Right kidney (tissue), 9 donors: Measurements from ENCODE around the gene SPAG7.

Source experiments
- DNase-seq: peaks from one replicate; pipeline ENCODE4 v3.0.0-alpha.2; 2016
- long read RNA-seq, 8 donors: transcript quantifications; one replicate each; lab custom pipeline, GENCODE V29; 2026

SPAG7 gene, protein sequence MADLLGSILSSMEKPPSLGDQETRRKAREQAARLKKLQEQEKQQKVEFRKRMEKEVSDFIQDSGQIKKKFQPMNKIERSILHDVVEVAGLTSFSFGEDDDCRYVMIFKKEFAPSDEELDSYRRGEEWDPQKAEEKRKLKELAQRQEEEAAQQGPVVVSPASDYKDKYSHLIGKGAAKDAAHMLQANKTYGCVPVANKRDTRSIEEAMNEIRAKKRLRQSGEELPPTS
- long read RNA-seq, donor 1, transcript SPAG7-201 (7 exons, 1,058 nt): major isoform, 55 of 72 reads
- long read RNA-seq, donor 1, transcript SPAG7-207 (6 exons, 1,094 nt): minor isoform, 5 of 72 reads
- long read RNA-seq, donor 1, partial matches to known transcripts: 9 of 72 reads
- long read RNA-seq, donor 1, other reads (novel, unspliced or antisense): 0 of 72 reads
- long read RNA-seq, donor 2, transcript SPAG7-201 (7 exons, 1,058 nt): major isoform, 39 of 45 reads
- long read RNA-seq, donor 2, partial matches to known transcripts: 0 of 45 reads
- long read RNA-seq, donor 2, other reads (novel, unspliced or antisense): 0 of 45 reads
- long read RNA-seq, donor 3, transcript SPAG7-201 (7 exons, 1,058 nt): major isoform, 19 of 22 reads
- long read RNA-seq, donor 3, partial matches to known transcripts: 0 of 22 reads
- long read RNA-seq, donor 3, other reads (novel, unspliced or antisense): 0 of 22 reads
- long read RNA-seq, donor 4, transcript SPAG7-201 (7 exons, 1,058 nt): major isoform, 42 of 52 reads
- long read RNA-seq, donor 4, partial matches to known transcripts: 5 of 52 reads
- long read RNA-seq, donor 4, other reads (novel, unspliced or antisense): 0 of 52 reads
- long read RNA-seq, donor 5, transcript SPAG7-201 (7 exons, 1,058 nt): major isoform, 56 of 68 reads
- long read RNA-seq, donor 5, transcript SPAG7-207 (6 exons, 1,094 nt): minor isoform, 5 of 68 reads
- long read RNA-seq, donor 5, partial matches to known transcripts: 6 of 68 reads
- long read RNA-seq, donor 5, other reads (novel, unspliced or antisense): 0 of 68 reads
- long read RNA-seq, donor 6, transcript SPAG7-201 (7 exons, 1,058 nt): major isoform, 21 of 25 reads
- long read RNA-seq, donor 6, partial matches to known transcripts: 0 of 25 reads
- long read RNA-seq, donor 6, other reads (novel, unspliced or antisense): 0 of 25 reads
- long read RNA-seq, donor 7: 0 reads
- long read RNA-seq, donor 8, transcript SPAG7-207 (6 exons, 1,094 nt): minor isoform, 5 of 61 reads
- long read RNA-seq, donor 8, transcript SPAG7-201 (7 exons, 1,058 nt): major isoform, 48 of 61 reads
- long read RNA-seq, donor 8, partial matches to known transcripts: 7 of 61 reads
- long read RNA-seq, donor 8, other reads (novel, unspliced or antisense): 0 of 61 reads

DNA sequence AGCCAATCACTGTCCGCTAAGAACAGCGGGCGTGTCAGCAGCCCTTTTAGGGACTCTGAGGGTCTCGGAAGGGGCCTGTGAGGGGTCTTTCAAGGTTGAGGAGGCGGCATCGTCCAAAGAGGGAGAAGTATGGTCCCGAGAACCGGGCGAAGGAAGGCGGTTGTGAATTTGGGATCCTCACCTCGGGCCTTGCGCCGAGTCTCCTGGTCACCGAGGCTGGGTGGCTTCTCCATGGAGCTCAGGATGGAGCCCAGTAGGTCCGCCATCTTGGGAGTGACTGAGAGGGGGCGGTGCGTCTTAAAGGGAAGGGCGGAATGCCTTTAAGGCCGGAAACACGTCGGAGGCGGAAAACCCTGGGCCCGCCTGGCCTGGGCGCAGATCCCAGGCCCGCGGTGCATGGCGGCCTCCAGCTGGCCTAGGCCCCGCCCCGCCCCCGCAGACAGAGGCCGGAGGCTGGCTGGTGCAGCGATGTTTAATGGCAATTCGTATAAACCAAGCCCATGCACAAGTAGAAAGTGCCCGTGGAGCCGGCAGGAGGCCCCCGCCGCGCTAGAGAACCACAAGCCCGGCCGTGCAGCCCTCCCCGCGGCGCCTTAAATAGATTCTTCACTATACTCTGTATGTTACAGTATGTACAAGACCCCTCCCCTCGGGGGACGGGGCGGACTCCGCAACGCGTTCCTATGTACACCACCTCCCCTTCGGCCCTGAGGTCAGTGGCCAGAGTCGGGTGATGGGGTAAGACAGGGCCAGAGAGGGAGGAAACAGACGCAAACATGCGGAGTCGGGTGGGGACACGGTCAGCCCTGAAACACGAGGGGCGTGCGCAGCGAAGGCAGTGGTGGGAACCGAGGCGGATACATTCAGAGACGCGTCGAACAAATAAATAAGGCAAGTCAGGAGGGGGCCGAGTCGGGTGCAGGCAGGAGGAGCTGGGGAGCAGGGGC is at the start of gene SPAG7:
TSS of gene SPAG7 (minus strand) at position 279 of the 947 bp plus-strand sequence. CDS start at position 266, 13 bp downstream.
- DNase-seq: peak; percentile 100

DNA sequence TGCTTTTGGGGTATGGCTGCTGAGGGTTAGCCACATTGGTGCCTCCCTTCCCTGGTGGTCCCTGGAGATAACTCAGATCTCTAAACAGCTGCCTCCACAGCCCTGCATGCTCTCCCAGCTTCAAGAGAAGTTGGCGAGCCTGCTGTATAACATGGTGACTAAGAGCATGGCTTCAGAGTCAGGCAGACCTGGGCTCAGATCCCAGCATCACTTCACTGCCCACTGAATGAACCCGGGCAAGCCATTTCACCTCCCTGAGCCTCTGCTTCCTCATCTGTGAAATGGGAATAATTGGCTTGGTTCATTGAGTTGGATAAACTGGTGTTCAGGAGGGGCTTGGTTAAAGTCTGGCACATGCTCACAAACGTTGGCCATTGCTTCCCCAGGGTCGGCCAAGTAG is 46.7 kb upstream of the SPAG7 start:
- DNase-seq: no peak

DNA sequence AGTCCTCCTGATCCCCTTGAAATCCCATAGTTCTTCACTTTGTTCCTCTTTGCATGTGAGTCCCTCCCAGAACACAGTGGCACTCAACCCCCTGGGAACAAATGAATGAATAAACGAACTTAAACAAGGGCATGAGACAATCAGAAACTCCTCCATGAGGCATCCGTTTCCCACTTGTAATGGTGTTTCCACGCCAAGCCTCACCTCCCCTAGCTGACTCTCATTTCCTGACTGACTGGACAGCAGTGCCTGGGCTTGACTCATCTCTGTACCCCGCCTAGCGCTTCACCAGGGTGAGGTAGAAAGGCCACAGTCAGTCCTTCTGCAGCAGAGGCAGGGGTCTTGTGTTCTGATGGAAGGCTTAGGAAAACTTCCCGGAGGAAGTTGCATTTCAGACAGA is 44.3 kb upstream of the SPAG7 start:
- DNase-seq: no peak

- DNase-seq: no peak
Observed at GRCh38 chr17:5003214-5003867, 35.7 kb upstream of the SPAG7 start.

DNA sequence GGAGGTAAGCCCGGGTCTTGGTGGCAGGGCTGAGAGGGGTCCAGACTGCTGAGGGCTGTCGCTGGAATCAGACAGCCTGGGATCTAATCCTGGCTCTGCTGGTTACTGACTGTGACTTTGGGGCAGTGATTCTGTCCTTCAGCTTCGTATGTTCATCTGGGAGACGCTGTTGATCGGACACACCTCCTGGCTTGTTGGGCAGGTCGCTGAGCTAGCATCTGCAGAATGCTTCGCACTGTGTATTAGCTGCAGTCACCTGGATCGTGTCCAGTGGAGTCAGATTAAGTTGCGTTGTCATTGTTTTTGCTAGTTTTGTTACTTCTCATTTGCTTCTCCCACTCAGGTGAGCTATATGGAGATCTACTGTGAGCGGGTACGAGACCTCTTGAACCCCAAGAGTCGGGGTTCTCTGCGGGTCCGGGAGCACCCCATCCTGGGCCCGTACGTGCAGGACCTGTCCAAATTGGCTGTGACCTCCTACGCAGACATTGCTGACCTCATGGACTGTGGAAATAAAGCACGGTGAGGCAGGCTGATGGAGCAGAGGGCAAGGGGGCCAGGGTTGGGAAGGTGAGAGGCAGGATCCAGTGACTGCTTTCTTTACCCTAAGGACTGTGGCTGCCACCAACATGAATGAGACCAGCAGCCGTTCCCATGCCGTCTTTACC is 34.6 kb upstream of the SPAG7 start:
- DNase-seq: no peak

DNA sequence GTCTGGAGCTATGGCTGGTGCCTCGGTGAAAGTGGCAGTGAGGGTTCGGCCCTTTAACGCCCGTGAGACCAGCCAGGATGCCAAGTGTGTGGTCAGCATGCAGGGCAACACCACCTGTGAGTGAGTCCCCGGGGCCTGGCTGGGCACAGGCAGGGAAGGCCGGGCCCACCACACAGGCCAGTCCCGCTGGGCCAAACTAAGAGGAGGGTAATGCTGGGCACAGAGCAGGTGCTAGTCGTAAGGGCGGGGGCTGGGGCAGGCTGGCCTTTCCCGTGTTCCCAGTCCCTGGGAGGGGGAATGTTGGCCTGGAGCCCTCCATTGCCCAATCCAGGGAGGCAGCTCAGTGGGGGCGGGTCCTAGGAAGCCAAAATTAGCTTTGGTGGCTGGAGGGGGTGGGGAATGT is 32.6 kb upstream of the SPAG7 start:
- DNase-seq: no peak

GRCh38 chr17:4999430-5000093 is 31.9 kb upstream of the SPAG7 start:
- no peak for DNase-seq

DNA sequence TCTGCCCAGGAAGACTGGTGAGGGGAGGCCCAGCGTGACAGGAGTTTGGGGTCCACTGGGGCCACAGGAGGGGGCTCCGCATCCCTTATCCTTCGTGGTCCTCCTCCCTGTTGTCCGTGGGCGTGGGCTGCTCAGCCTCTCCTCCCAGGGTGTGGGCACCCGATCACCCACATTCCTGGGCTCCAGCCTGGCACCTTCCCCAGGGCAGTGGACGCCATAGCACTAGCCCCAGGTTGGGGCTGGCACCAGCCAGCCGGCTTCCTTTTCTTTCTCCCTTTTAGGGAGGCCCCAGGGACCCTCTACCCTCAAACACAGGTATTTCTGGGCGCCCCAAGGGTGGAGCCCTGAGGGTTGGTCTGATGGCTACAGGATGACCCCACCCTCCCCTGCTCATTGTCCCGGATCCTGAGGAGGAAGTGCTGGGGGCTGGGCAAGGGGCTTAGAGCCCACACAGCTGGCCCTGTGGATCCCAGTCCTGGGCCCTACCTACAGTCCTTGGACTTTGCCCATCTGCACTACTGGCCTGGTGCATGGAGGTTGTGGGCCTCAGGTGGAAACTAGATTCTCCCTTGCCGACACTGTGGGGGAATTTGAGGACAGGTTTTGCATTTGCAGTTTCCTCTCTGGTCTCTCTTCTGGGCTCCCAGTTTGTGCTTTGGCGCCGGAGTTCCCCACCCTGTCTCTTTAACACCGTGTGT is 31.3 kb upstream of the SPAG7 start:
- DNase-seq: peak; percentile 27

DNA sequence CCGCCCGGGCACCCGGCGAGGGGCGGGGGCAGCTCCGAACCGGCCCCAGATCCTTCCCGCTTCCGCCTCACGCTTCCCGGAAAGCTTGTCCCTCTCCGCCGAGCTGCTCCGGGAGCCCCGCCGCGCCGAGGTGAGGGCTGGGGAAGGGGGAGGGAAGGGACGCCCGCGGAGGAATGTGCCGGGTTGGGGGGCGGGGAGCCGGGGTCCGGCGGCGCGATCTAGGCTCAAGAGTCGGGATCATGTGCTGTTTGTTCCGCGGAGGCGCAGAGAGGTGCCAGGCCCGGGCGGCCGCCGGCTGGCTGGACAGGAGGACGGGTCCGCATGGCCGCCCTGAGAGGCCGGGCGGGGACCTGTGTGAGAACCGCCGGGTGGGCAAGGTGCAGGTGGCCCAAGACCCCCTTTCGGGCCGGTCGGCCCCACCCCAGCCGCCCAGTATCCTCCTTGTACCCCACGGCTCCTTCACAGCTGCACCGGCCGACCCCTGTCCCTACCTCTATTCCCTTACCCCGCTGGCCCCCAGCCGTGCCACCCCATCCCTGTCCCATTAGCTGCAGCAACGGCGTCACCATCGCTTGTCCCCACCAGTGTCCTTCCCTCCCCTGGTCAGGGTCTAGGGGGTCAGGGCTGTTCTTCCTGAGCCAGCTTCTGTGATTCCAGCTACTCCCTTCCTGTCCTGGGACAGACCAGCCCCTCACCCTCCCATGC is 30.6 kb upstream of the SPAG7 start:
- DNase-seq: peak; percentile 66

- peak; percentile 100 for DNase-seq
Observed at GRCh38 chr17:4997302-4998026, 29.8 kb upstream of the SPAG7 start, which contains the start of the genes INCA1 and KIF1C. TSS of gene INCA1 (minus strand) at chr17:4997522. CDS start at chr17:4994437, 3,085 bp downstream. TSS of gene KIF1C (plus strand) at chr17:4997950. CDS start at chr17:5000247, 2,297 bp downstream.

GRCh38 chr17:4994081-4994595 is 26.5 kb upstream of the SPAG7 start:
- DNase-seq: no peak

DNA sequence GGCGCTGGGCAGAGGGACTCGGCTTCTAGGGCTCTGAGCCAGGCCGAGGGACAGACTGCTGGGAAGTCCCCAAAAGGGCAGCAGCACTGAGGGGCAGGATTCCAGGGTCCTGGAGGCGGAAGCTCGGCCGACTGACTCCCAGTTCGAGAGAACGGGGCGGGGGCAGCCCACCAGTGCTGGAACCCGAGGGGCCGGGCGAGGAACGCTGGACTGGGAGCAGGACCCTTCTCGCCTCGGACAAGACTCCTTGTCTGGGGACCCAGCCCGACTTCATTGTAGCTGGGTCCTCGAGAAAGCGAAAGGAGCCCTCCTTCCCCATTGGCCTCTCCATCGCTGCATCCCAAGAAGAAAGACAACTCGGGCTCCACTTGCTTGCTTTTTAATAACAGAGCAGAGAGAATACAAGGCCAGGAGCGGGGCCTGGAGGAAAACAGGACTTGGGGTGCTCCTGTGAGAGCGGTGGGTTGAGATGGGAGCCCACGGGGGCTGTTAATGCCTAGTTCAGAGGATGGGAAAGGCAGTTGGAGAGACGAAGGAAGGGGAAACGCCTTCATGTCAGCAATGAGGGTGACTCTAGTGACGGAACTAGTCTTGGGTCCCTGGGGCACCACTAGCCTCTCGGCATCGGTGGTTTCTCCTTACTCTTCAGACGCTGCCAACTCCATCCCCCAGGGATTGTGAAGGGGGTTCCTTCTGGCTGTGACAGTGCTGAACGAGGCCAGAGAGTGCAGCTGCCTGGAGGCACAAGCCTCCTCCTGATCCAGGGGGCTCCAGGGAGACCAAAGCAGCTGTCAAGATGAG is 20.4 kb upstream of the SPAG7 start:
- DNase-seq: no peak

- peak; percentile 94 for DNase-seq
Observed at GRCh38 chr17:4986951-4987766, 19.5 kb upstream of the SPAG7 start, which contains the start of gene CAMTA2. TSS of gene CAMTA2 (minus strand) at chr17:4987675. CDS start at chr17:4986222, 1,453 bp downstream.

DNA sequence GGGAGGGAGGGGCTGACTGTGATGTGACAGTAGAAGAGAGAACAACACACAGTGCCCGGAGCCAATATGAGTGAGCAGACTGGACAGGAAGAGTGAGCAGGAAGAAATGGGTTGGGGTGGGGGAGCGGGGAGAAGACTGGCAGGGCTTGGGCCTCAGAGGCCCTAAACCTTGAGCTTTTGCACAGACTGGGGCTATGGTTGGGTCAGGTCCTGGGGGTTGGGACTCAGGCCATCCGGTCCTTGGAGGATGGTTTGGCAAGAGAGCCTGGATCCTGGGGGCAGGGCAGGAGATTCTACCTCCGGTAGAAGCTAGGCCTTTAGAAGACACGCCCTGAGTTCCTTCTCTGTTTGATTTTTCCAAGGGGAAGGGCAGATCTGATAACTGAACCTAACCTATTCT is 18.8 kb upstream of the SPAG7 start:
- DNase-seq: no peak

DNA sequence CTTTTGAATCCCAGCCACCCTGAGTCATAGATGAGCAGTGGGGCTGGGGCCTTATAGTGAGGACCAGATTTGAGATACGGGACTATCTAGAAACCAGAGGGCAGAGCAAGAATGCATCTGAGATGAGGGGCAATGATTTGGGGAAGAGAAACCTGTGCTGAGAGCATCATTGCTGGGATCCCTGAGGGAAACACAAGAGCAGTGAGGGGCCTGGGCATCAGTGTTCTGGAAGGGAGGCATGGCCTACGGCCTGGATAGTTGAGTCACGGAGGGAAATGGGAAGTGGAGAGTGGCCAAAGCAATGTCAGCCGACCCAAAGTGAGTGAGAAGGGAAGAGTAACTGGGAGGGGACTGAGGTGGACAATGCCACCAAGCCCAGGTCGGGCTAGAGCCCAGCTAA is 14.7 kb upstream of the SPAG7 start:
- no peak for DNase-seq
